K562 (cell line): ENCODE results near the gene NT5C2. TPM values are rescaled to one million over a fixed set of nuclear protein-coding genes. Genes with fewer than 3 reads are reported as not detected.

Source experiments
- ATAC-seq: fragments of 200-7000 bp; cut with Tn5 transposase; 3 replicates; pipeline ENCODE4 v1.9.1; 2020; ENCODE audit warnings: moderate library complexity
- BruUV-seq: library from RNA; stranded (reverse); fragments of 400-500 nt; replicated peaks from 2 replicates; lab custom pipeline; 2021; lab: Mats Ljungman, UMichigan
- CTCF ChIA-PET: fragments of 300-600 bp; formaldehyde crosslinking; extraction: SDS; loops from one replicate; lab custom pipeline; 2021; ENCODE audit warnings: low intra/inter-chr PET ratio; lab: Yijun Ruan, JAX
- POLR2A ChIA-PET: fragments of 300-600, 350-650 bp; sonication (Branson Sonifier 250); formaldehyde crosslinking; extraction: SDS; loops from one replicate; lab custom pipeline; 2021; ENCODE audit warnings: antibody characterized with exemption, inconsistent platforms; lab: Yijun Ruan, JAX
- DNase-seq, 4 experiments: peaks; one replicate each; pipeline versions ENCODE4 v3.0.0 to v3.0.0-alpha.2; 2011 to 2018; ENCODE audit warnings: low spot score in 3 of 4, mixed read lengths in 3 of 4; ENCODE audit errors: extremely low read depth in 1 of 4
- FAIRE-seq: peaks from 2 replicates; lab custom pipeline; 2011; peaks lifted over from hg19 to GRCh38; lab: Jason Lieb, UNC
- H2AFZ ChIP-seq: 2 replicates; pipeline ENCODE4 v1.6.0; 2011; ENCODE audit warnings: low read depth, low read length, control low read depth, inconsistent platforms
- H3K27ac ChIP-seq: fragments of 200-600 bp; 3 replicates; pipeline ENCODE4 v1.8.0; 2011; ENCODE audit warnings: low read depth, mild to moderate bottlenecking, control low read depth, inconsistent platforms, low read length, moderate library complexity, mixed read lengths; ENCODE audit errors: extremely low read depth
- H3K27me3 ChIP-seq, 2 experiments: fragments of 300-600 bp in 1 of 2; 2 replicates in 1 of 2; 3 replicates in 1 of 2; pipeline versions ENCODE4 v1.6.0 to v1.8.0; 2011; ENCODE audit warnings: inconsistent platforms in 2 of 2, low read length in 2 of 2, mild to moderate bottlenecking in 1 of 2, mixed read lengths in 1 of 2, moderate library complexity in 1 of 2; ENCODE audit not compliant: control insufficient read depth in 2 of 2, insufficient read depth in 2 of 2
- H3K36me3 ChIP-seq: fragments of 300-600 bp; 3 replicates; pipeline ENCODE4 v1.8.0; 2011; ENCODE audit warnings: mild to moderate bottlenecking, low read length, inconsistent platforms; ENCODE audit not compliant: control insufficient read depth, insufficient read depth
- H3K4me1 ChIP-seq, 2 experiments: fragments of 200-600 bp in 1 of 2; replicated peaks in 1 of 2; 2 replicates in 1 of 2; 3 replicates in 1 of 2; pipeline versions ENCODE4 v1.5.1 to v1.8.0; 2011; ENCODE audit warnings: inconsistent platforms in 2 of 2, low read length in 2 of 2, mild to moderate bottlenecking in 1 of 2, mixed read lengths in 1 of 2, moderate library complexity in 1 of 2; ENCODE audit not compliant: control insufficient read depth in 2 of 2, insufficient read depth in 2 of 2
- H3K4me2 ChIP-seq: 2 replicates; pipeline ENCODE4 v1.6.1; 2011; ENCODE audit warnings: low read length, control low read depth, inconsistent platforms, mixed read lengths; ENCODE audit not compliant: insufficient read depth
- H3K4me3 ChIP-seq: fragments of 200-600 bp; sonication (generic), shearing (Covaris generic); 2 replicates; pipeline ENCODE4 v1.5.1; 2016; ENCODE audit warnings: control low read depth, inconsistent platforms
- H3K79me2 ChIP-seq: fragments of 200-600 bp; 3 replicates; pipeline ENCODE4 v1.8.0; 2011; ENCODE audit warnings: low read length, inconsistent platforms; ENCODE audit not compliant: control insufficient read depth, insufficient read depth
- H3K9ac ChIP-seq, 2 experiments: 2 replicates each; pipeline versions ENCODE4 v1.6.0 to v1.6.1; 2011; ENCODE audit warnings: low read depth in 2 of 2, low read length in 2 of 2, control low read depth in 1 of 2, inconsistent platforms in 1 of 2, mild to moderate bottlenecking in 1 of 2, mixed read lengths in 1 of 2; ENCODE audit not compliant: insufficient read depth in 1 of 2
- H3K9me1 ChIP-seq: one replicate; pipeline ENCODE4 v1.6.0; 2011; ENCODE audit warnings: inconsistent platforms, mild to moderate bottlenecking, low read length, moderate library complexity; ENCODE audit not compliant: control insufficient read depth, insufficient read depth
- H3K9me3 ChIP-seq: replicated peaks from 2 replicates; pipeline ENCODE4 v1.5.1; 2011; ENCODE audit warnings: low read depth, low read length, inconsistent platforms; ENCODE audit not compliant: control insufficient read depth, insufficient read depth
- H4K20me1 ChIP-seq: replicated peaks from 2 replicates; pipeline ENCODE4 v1.6.1; 2011; ENCODE audit warnings: low read length, inconsistent platforms, mixed read lengths; ENCODE audit not compliant: control insufficient read depth, insufficient read depth
- ATF3 ChIP-seq, 2 experiments: fragments of 450-650 bp in 1 of 2; sonication (generic) in 1 of 2; formaldehyde crosslinking in 1 of 2; IDR thresholded peaks in 1 of 2; conservative IDR thresholded peaks in 1 of 2; 2 replicates each; pipeline versions ENCODE4 v1.6.1 to v1.8.1; 2016 to 2023; ENCODE audit warnings: mild to moderate bottlenecking in 2 of 2, moderate library complexity in 2 of 2, inconsistent platforms in 1 of 2, missing genetic modification reagents in 1 of 2
- CREM ChIP-seq: IDR thresholded peaks from 2 replicates; pipeline ENCODE4 v1.6.1; 2014; ENCODE audit warnings: antibody characterized with exemption, low read depth
- CXXC5 ChIP-seq: fragments of 250-450 bp; sonication (Bioruptor Pico); IDR thresholded peaks from 2 replicates; pipeline ENCODE4 v1.8.0; 2022; ENCODE audit warnings: inconsistent platforms, mild to moderate bottlenecking, moderate library complexity
- KAT8 ChIP-seq: fragments of 450-650 bp; IDR thresholded peaks from 2 replicates; pipeline ENCODE4 v1.6.1; 2016; ENCODE audit warnings: low read depth, mild to moderate bottlenecking
- POLR2A ChIP-seq: fragments of 450-650 bp; conservative IDR thresholded peaks from 2 replicates; pipeline ENCODE4 v1.6.1; 2016
- TCF7L2 ChIP-seq: fragments of 150-350 bp; IDR thresholded peaks from 2 replicates; pipeline ENCODE4 v1.6.1; 2016; ENCODE audit warnings: low read depth, mild to moderate bottlenecking, low read length, moderate library complexity
- WGBS: fragments of 100-300 bp; shearing (Covaris generic); methylation state at CpG from one replicate; pipeline ENCODE4 v1.1.6; 2016; ENCODE audit warnings: low coverage, mixed read lengths; ENCODE audit not compliant: insufficient coverage; ENCODE audit errors: missing lambda C conversion rate; 5-methylcytosine and 5-hydroxymethylcytosine counted together
- in situ Hi-C: fragments of 300-500 bp; cut with MboI; formaldehyde crosslinking; loops from 4 replicates; pipeline ENCODE4 v1.15.0; 2018; ENCODE audit warnings: inconsistent platforms, mixed read lengths
- intact Hi-C: fragments of 100-400 bp; cut with micrococcal nuclease; formaldehyde crosslinking; loops from 2 replicates; pipeline ENCODE4 v1.14.2; 2022
- polyA plus RNA-seq, 8 experiments: library from polyadenylated mRNA; depleted of rRNA in 4 of 8; stranded (reverse) in 5 of 8; unstranded in 3 of 8; fragments of >200 nt; fragmentation: Nextera tagmentation in 2 of 8; fragmentation: Illumina TruSeq in 1 of 8; extraction: Ambion mirVana in 2 of 8; extraction: Trizol in 1 of 8; gene quantifications; 2 replicates each; pipeline versions ENCODE4 v1.2.1 to v1.2.3, GENCODE V29; 2011 to 2014; ENCODE audit warnings: inconsistent platforms in 1 of 8, missing spikeins in 1 of 8
- total RNA-seq, 7 experiments: library from RNA; depleted of rRNA in 6 of 7; stranded (reverse); fragments of >200 nt in 6 of 7; fragmentation: Illumina TruSeq in 2 of 7; extraction: Trizol in 2 of 7; gene quantifications; 2 replicates each; pipeline versions ENCODE4 v1.2.1 to v1.2.3, GENCODE V29; 2011 to 2021; ENCODE audit warnings: low replicate concordance in 1 of 7

NT5C2 gene
- total and polyA plus RNA-seq, 9 of the 15 experiments (the other 6 are each of a cell fraction or from before 2014, with no cell fraction given): 11.3 to 45.2 (median 27.7) TPM

GRCh38 chr10:103082683-103083082, 110.4 kb downstream of the NT5C2 start (continued):
- TF ChIP-seq CXXC5 (CRISPR knock-in tag): peak; percentile 22
- TF ChIP-seq CREM: no peak
- peak; percentile 38; the same call in 1 of the 2 replicates for TF ChIP-seq ATF3 (IDR thresholded peaks at IDR 0.05)
- no peak for TF ChIP-seq ATF3 (CRISPR knock-in tag; conservative IDR thresholded peaks at IDR 0.05)
- 0 out of 2 replicates have a peak, but pooled peaks have one; percentile 49 for TF ChIP-seq TCF7L2
- no peak for TF ChIP-seq KAT8

- in situ Hi-C loops: loop anchor here (10.0 kb wide), 1 partner anchor 164 kb away; the partner anchor contains the start of gene RPEL1
These were observed 112.0 kb downstream of the NT5C2 start for GRCh38 chr10:103080891-103081581.

More at GRCh38 chr10:103080891-103081581, 112.0 kb downstream of the NT5C2 start:
- intact Hi-C loops: no loop called here
- Histone ChIP-seq H3K4me3 (no peak overlapping the region), H3K9me1 (no peaks in the 10 kb centered on the region), H3K9me3 (no peaks in the 10 kb centered on the region), H3K27me3 (no peaks in the 10 kb centered on the region), H4K20me1 (no peaks in the 10 kb centered on the region), H2AFZ (no peak overlapping the region), H3K36me3 (peaks cover 20% of the 10 kb centered on the region; the same call in 2 of the 3 replicates), H3K79me2 (no peaks in the 10 kb centered on the region), H3K4me1 (no peaks in the 10 kb centered on the region; a peak in 1 of 5 replicates), H3K4me2 (no peak overlapping the region), H3K9ac (no peak overlapping the region), H3K27ac (no peak overlapping the region)
- DNase-seq (no peak), ATAC-seq (no peak), FAIRE-seq (no peak)
- ChIA-PET CTCF (no interaction called here), POLR2A (interaction anchor here (0.8 to 1.0 kb wide), 2 partner anchors 10 to 11 kb away, joined by 3 read pairs; no protein-coding TSS in a partner anchor)
- TF ChIP-seq POLR2A (0 out of 2 replicates have a peak, but pooled peaks have one; percentile 16), CXXC5 (CRISPR knock-in tag) (no peak)
- WGBS: 72% methylated on average over 4 of the region's 4 CpGs
- no TSS peak for BruUV-seq
